H4 (cell line): ENCODE measurements around the gene MAD1L1. TPM values are rescaled to one million over a fixed set of nuclear protein-coding genes. Genes with fewer than 3 reads are reported as not detected.
"Not testable (repeated sequence)": the region's sequence is repeated elsewhere in the genome, so short reads cannot be mapped to it uniquely, and the experiment has no call there.

Experiments used
- DNase-seq: peaks from one replicate; pipeline ENCODE4 v3.0.0-alpha.2; 2015; ENCODE audit warnings: low spot score
- total RNA-seq: library from RNA; depleted of rRNA; stranded (reverse); fragments of >200 nt; shearing (Covaris generic); gene quantifications from 2 replicates; pipeline ENCODE4 v1.2.3, GENCODE V29; 2014

The MAD1L1 gene
- total RNA-seq, 1 experiment from 2014 or later, result 121 TPM

DNA sequence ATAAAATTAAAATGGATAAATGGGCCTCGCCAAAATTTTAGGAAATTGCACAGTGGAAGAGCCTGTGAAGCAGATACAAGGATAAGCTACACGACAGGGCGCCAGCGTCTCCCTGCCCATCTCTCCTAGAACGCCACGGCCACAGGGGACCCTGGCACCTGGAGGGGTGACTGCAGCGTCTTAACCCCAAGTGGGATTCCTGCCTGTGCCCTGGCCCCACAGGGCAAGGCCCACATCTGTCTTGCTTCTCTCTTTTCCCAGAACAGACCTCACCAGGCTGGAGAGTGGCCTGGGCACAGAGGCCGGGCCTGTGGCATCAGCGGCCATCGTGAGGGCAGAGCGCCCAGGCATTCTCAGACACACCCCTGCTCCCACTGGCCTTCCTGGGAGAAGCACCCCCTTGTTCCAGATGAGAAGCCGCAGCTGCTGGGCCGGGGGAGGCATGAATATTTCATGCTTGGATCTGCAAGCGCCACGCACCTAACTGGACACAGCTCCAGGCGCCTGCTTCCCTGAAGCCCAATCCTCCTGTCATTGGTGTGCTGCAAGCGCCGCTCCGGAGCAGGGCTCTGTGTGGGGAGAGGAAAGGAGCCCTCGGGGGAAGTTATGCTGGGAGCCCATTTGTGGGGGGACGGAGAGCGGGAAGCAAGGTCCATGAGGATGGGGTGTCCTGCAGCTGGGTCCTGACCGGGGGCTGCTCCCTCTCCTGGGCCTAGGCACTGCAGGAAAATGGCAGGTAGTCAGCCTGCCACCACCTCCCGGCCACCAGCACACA lies 409.2 kb downstream of the MAD1L1 start:
- no peak for DNase-seq

GRCh38 chr7:1819259-1819841 lies 413.4 kb downstream of the MAD1L1 start:
- no peak for DNase-seq

GRCh38 chr7:1818575-1819258 lies 414.0 kb downstream of the MAD1L1 start:
- DNase-seq, result no peak

GRCh38 chr7:1817061-1817712 lies 415.6 kb downstream of the MAD1L1 start:
- no peak for DNase-seq

- DNase-seq, result not testable (repeated sequence)
These were observed 416.3 kb downstream of the MAD1L1 start for GRCh38 chr7:1816451-1816850.

DNA sequence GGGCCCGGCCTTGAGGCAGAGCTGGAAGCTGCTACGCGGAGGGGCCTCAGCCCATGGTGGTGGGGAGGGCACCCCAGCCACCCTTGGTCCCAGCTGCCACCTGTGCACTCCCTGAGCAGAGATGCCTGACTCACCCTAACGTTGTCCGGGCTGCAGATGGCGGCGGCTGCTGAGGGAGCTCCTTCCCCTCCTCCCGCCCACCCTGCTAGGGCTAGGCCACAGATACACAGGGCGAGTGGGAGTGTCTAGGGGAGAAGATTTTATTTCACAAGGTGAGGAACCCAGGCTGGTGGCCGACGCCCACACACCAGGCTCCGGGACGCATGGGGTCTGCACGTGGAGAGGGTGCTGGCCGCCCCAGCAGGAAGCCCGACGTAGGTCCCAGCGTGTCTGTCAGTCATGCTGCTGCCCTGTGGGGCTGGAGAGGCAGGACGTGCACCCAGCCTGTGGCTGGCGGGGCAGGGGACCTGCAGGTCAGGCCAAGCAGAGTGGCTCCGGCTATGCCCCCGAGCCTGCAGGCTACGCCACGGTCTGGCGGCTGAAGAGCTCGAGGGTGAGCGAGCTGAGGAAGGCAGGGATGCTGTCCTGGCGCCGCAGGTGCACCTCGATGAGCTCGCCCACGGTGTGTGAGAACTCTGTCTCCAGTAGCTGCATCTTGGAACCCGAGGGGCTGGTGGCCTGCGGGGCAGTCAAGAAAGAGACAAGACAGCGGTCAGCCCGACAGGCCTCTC lies 417.0 kb downstream of the MAD1L1 start:
- not testable (repeated sequence) for DNase-seq

DNA sequence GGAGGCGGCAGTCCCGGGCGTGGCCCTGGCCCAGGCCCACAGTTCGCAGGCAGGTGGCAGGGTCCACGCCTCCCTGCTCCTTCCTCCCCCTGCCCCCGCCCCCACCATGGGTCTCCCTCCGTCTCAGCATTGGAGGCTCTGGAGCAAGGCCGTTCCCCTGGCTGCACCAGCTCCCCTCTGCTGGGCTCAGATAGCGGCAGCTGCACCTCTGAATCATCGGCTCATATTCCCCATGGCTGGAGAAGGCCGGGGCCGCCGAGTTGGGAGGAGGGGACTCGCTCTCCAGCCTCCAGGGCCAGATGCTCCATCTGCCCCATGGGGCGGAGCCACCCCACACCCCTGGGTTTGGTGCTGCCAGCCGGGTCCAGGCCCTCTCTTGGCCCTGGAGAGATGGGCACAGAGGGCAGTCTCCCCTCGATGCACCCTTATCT lies 417.7 kb downstream of the MAD1L1 start:
- DNase-seq, result no peak

DNA sequence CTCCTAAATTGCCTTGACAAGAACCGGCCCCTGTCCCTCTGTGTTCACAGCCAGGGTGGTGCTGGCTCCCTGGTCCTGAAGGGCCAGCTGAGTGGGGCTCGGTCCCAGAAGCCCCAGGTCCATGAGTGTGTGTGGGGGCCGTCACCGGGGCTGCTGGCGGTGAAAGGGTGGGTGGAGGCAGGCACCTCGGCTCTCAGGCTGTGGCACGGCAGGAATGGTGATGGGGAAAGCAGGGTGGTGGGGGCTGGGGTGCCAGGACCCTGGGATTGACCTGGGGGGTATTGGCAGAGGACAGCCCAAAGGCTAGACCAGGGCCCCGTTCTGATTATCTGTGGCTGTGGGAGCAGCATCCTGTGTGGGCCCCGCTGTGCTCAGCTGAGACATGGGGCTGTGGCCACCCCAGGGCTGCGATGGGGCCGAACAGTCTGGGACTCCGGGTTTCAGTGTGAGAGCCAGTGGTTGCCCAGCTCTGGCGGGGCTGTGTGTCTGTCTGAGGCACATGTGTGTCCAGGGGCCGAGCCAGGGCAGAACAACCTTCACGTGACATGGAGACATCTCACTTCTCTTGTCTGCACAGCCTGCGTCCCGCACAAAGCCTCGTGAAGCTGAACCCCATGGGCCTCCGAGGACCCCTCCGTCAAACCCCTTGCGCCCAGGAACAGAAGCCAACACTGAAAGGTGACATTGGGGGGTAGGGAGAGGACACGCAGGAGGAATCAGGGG lies 418.5 kb downstream of the MAD1L1 start:
- DNase-seq, result no peak

DNA sequence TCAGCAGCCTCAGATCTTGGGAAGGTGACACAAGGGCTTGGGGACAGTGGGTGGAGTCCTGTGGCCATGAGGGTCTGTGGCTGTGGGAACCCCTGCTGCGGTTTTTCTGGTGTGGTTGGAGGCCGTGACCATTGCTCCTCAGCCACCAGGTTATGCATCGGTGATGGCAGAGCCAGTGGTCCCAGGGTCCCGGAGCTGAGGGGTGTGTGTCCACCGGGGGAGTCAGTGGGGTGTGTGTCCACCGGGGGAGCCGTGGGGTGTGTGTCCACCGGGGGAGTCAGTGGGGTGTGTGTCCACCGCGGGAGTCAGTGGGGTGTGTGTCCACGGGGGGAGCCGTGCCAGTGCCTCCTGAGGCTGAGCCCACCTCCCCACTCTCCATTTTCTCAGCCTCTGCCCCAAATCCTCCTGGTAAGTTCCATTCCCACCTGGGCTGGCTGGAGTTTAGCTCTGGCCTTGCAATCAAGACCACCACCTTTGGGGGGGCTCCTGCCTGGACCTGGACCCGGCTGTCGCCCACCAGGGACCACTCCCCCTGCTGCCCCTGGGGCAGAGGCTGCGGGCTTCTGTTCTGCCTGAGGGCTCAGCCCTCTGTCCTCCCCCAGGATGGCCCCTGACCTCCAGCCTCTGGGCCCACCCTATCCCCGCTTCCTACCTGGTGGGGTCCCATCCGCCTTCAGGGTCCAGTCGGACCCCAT lies 419.2 kb downstream of the MAD1L1 start:
- no peak for DNase-seq

GRCh38 chr7:1812509-1813393 lies 420.0 kb downstream of the MAD1L1 start:
- DNase-seq, result no peak

DNA sequence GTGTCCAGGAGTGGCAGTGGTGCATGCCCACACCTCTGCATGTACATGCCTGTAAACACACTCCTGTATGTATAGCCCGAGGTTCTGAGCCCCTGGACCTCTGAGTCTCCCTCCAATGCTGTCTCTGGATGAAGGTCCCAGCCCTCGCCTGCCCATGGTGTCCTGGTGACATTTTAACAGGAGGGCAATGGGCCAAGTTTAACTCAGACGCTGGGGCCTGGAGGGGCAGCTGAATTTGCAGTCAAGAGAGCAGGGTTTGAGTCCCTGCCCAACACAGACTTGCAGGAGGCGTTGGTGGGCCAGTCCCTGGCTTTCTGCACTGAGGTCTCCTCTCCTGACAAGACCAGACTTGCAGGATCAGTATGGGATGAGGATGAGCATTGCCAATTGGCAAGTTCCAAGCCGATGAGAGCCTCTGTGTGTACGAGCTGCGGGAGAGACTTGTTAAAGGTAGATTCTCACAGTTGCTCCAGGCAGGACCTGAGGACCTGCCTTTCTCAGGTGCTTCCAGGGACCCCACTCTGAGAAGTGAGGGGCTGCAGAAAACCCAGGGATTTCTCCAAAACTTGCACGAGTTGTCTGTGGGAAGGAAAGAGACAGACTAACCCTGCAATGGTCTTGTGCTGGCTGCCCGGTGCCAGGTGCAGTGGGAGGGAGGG lies 420.8 kb downstream of the MAD1L1 start:
- no peak for DNase-seq

DNA sequence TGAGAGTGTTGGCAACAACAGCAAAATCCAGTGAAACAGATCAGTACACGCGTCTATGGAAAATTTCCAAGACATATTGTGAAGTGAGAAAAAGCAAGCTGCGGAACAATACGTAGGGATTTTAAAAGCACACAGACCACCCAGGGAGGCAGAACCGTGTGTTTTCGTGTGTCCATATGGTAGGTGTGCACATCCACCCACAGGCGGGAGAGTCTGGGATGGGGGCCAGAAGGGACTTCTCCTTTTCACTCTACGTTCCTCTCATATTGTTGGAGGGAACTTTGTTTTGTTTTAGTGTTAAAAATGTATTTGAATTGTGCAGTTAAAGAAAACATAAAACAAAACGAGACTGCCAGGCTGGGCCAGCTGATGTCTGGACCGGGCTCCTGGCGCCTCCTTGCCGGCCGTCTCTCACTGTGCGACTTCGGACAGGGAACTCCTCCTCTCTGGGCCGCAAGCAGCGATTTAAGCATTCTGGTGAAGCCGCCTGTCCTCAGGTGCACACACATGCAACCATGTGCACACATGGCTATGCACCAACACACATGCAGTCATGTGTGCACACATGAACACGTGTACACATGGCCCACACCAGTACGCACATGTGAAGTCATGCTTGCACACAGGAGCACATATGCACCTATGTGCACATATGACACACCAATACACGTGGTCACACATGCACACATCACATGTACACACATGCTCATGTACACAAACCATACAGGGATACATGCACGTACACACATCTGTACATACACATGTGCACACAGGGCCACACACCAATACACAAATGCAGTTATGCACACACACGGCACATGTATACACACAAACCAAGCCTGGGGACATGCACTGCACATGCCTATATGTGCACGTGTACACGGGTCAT lies 421.5 kb downstream of the MAD1L1 start:
- DNase-seq, result no peak

GRCh38 chr7:1810521-1810920 lies 422.2 kb downstream of the MAD1L1 start:
- no peak for DNase-seq

DNA sequence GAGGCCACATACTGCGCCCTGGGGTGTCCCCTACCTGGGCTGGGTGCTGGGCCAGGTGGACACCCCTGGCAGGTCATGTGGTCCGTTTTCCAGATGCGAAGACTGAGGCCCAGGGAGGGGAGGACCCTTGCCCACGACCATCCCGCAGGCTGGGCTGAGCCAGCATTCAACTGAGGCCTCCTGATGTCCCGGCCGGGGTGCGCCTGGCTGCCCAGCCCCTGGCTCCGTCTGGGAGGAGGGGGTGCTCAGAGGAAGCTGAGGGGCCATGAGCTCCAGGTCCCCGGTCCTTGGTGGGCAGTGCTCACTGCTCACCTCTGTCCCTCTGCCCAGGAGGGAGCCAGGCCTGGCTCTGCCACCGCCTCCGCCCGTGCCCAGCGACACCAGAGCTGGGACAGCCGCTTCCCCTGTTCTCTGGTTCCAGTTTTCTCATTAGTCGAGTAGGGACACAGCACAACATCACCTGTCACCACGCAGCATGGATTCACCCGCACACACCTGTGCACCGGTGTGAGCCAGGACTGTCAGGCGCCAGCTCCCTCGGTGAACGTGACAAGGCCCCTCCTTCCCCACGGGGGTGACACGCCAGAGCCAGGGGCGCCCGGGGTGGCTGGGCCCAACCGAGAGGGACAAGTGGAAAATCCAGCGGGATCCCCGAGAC lies 423.0 kb downstream of the MAD1L1 start:
- DNase-seq, result no peak

DNA sequence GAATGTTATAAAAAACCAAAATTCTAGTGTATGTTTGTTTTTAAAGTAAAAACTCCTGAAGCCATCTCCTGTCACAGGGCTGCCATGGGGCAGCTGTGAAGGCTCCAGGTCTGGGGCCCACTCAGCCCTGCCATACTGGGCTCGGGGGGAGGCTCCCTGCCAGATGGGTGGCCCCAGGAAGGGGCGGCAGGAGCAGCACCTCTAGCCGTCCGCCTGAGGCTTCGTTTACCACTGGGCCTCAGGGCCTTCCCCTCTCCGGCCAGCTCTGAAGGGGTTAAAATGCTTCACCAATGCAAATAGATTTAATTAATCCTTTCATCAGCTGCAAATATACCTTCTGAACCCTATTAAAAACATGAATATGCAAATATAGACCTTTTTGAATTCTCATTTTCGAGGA lies 423.7 kb downstream of the MAD1L1 start:
- DNase-seq, result no peak

DNA sequence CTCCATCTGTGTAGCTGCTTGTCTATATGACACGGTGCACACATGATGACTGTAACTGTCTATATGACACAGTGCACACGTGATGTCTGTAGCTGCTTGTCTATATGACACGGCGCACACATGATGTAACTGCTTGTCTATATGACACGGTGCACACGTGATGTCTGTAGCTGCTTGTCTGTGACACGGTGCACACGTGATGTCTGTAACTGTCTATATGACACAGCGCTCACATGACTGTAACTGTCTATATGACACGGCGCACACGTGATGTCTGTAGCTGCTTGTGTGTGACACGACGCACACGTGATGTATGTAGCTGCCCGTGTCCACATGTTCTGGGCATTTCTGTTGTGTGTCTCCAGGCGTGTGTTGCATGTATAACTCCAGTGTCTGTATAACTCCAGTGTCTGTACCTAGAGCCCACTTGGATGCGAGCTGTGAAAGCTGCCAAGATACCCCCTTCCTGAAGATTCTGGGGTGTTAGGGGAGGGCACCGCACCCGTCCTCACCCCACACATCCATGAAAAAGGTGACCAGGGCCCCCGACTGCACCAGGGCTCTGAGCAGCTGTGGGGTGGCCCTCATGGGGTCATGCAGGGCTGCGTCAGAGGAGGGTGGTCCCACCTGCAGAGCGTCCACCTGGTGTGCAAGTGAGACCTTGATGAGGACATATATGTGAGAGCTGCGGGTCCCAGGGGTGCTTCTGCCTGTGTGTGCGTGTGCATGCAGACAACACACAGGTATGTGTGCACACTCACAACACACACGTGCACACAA lies 424.7 kb downstream of the MAD1L1 start:
- DNase-seq, result no peak
